Keratinocyte (primary cell): ENCODE data around the gene BMPR1B. TPM values are rescaled to one million over a fixed set of nuclear protein-coding genes. Genes with fewer than 3 reads are reported as not detected.

Experiments used
- DNase-seq: peaks from one replicate; pipeline ENCODE4 v3.0.0-alpha.2; 2011; ENCODE audit warnings: low read depth, missing footprints, low spot score
- FAIRE-seq: peaks from 2 replicates; lab custom pipeline; 2011; peaks lifted over from hg19 to GRCh38; lab: Jason Lieb, UNC
- H2AFZ ChIP-seq: 2 replicates; pipeline ENCODE4 v1.6.0; 2012; ENCODE audit warnings: low read length, control low read depth, inconsistent platforms; ENCODE audit not compliant: control insufficient read depth
- H3K27ac ChIP-seq: 2 replicates; pipeline ENCODE4 v1.5.1; 2011; ENCODE audit warnings: low read length; ENCODE audit not compliant: control insufficient read depth, insufficient read depth
- H3K27me3 ChIP-seq: 3 replicates; pipeline ENCODE4 v1.6.0; 2011; ENCODE audit warnings: low read length; ENCODE audit not compliant: control insufficient read depth, insufficient read depth; ENCODE audit errors: extremely low read depth
- H3K36me3 ChIP-seq, 2 experiments: 2 replicates in 1 of 2; 3 replicates in 1 of 2; pipeline ENCODE4 v1.5.1; 2011; ENCODE audit warnings: low read length in 2 of 2, mild to moderate bottlenecking in 1 of 2; ENCODE audit not compliant: control insufficient read depth in 2 of 2, insufficient read depth in 2 of 2; ENCODE audit errors: extremely low read depth in 1 of 2
- H3K4me1 ChIP-seq: 3 replicates; pipeline ENCODE4 v1.5.1; 2011; ENCODE audit warnings: low read length; ENCODE audit not compliant: control insufficient read depth, insufficient read depth; ENCODE audit errors: extremely low read depth
- H3K4me2 ChIP-seq: 3 replicates; pipeline ENCODE4 v1.6.0; 2011; ENCODE audit warnings: low read depth, low read length; ENCODE audit not compliant: control insufficient read depth, insufficient read depth; ENCODE audit errors: extremely low read depth
- H3K4me3 ChIP-seq, 3 experiments: fragments of 200-600 bp in 1 of 3; sonication (generic) in 1 of 3; 2 replicates in 2 of 3; 3 replicates in 1 of 3; pipeline ENCODE4 v1.5.1; 2011 to 2016; ENCODE audit warnings: low read length in 3 of 3, mild to moderate bottlenecking in 3 of 3, control low read depth in 2 of 3, inconsistent platforms in 1 of 3, low read depth in 1 of 3, mixed read lengths in 1 of 3, mixed run types in 1 of 3, moderate library complexity in 1 of 3; ENCODE audit not compliant: control insufficient read depth in 2 of 3, insufficient read depth in 2 of 3; ENCODE audit errors: extremely low read depth in 1 of 3
- H3K79me2 ChIP-seq: 2 replicates; pipeline ENCODE4 v1.6.0; 2012; ENCODE audit warnings: low read length; ENCODE audit not compliant: control insufficient read depth, insufficient read depth
- H3K9ac ChIP-seq: 3 replicates; pipeline ENCODE4 v1.6.0; 2011; ENCODE audit warnings: low read length; ENCODE audit not compliant: control insufficient read depth, insufficient read depth; ENCODE audit errors: extremely low read depth
- H3K9me1 ChIP-seq: 3 replicates; pipeline ENCODE4 v1.6.0; 2011; ENCODE audit warnings: low read length; ENCODE audit not compliant: control insufficient read depth, insufficient read depth; ENCODE audit errors: extremely low read depth
- H3K9me3 ChIP-seq: 2 replicates; pipeline ENCODE4 v1.5.1; 2012; ENCODE audit warnings: low read depth, low read length; ENCODE audit not compliant: control insufficient read depth
- H4K20me1 ChIP-seq: 3 replicates; pipeline ENCODE4 v1.6.0; 2011; ENCODE audit warnings: low read length; ENCODE audit not compliant: control insufficient read depth, insufficient read depth; ENCODE audit errors: extremely low read depth
- EZH2 ChIP-seq: IDR thresholded peaks from one replicate; pipeline ENCODE4 v1.6.1; 2012; ENCODE audit warnings: inconsistent platforms, mild to moderate bottlenecking, low read length, moderate library complexity
- dilution Hi-C: fragments of 300-500 bp; cut with MboI; formaldehyde crosslinking; loops from one replicate; pipeline ENCODE4 v1.7.0; 2020; ENCODE audit warnings: low sequenced_read_pairs; ENCODE audit not compliant: extremely low pct_ligation_motif_present
- polyA plus RNA-seq, 5 experiments: library from polyadenylated mRNA; depleted of rRNA in 3 of 5; stranded (reverse) in 3 of 5; stranded (forward) in 1 of 5; unstranded in 1 of 5; fragments of >200 nt; gene quantifications; 1 replicate in 1 of 5; 2 replicates in 3 of 5; 3 replicates in 1 of 5; pipeline versions ENCODE4 v1.2.1 to v1.2.3, GENCODE V29; 2011 to 2012; ENCODE audit warnings: missing spikeins in 2 of 5, low read depth in 1 of 5, low replicate concordance in 1 of 5
- TF ChIP-seq, protein P1 (sequence below), 3 experiments: IDR thresholded peaks in 1 of 3; conservative IDR thresholded peaks in 1 of 3; optimal IDR thresholded peaks in 1 of 3; 2 replicates in 2 of 3; 3 replicates in 1 of 3; pipeline versions ENCODE3 to v1.5.1; 2011; ENCODE audit warnings: low read length in 3 of 3, mild to moderate bottlenecking in 3 of 3, moderate library complexity in 2 of 3, control low read depth in 1 of 3, inconsistent platforms in 1 of 3; ENCODE audit not compliant: insufficient read depth in 2 of 3; ENCODE audit errors: extremely low read depth in 1 of 3

Gene BMPR1B
- polyA plus RNA-seq, 1 donor (not counting 4 experiments of a cell fraction or from before 2014, with no cell fraction given) = 0.89 TPM

DNA sequence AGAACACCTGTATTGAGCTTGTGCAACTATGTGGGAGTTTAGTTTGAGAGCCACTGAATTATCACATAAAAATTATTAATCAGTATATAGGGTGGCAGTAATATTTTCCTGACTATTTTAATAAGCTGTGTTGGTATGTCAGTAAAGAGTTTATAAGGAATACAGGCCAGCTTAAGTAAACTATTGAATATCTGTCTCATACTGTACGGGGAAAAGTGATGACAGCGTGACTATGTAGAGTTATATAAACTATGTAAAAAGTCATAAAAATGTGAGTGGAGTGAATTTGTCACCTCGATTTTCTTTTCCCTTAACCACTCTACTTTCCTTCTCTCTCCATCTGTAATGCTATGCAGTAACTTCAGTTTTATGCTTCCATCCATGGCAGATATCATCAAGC, 250.2 kb downstream of the BMPR1B start:
- no peak overlapping the region for H3K4me2 ChIP-seq
- H3K27me3 ChIP-seq = no peaks in the 10 kb centered on the region
- no peaks in the 10 kb centered on the region for H3K9me3 ChIP-seq
- H3K9me1 ChIP-seq = no peaks in the 10 kb centered on the region
- DNase-seq (no peak), FAIRE-seq (no peak)
- TF ChIP-seq EZH2 = no peak
- TF ChIP-seq, protein P1, sequence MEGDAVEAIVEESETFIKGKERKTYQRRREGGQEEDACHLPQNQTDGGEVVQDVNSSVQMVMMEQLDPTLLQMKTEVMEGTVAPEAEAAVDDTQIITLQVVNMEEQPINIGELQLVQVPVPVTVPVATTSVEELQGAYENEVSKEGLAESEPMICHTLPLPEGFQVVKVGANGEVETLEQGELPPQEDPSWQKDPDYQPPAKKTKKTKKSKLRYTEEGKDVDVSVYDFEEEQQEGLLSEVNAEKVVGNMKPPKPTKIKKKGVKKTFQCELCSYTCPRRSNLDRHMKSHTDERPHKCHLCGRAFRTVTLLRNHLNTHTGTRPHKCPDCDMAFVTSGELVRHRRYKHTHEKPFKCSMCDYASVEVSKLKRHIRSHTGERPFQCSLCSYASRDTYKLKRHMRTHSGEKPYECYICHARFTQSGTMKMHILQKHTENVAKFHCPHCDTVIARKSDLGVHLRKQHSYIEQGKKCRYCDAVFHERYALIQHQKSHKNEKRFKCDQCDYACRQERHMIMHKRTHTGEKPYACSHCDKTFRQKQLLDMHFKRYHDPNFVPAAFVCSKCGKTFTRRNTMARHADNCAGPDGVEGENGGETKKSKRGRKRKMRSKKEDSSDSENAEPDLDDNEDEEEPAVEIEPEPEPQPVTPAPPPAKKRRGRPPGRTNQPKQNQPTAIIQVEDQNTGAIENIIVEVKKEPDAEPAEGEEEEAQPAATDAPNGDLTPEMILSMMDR (optimal IDR thresholded peaks at IDR 0.05 in 1 of 3, IDR thresholded peaks at IDR 0.05 in 1 of 3, conservative IDR thresholded peaks at IDR 0.05 in 1 of 3; ENCODE audit: extremely low read depth in 1 of 3, insufficient read depth in 2 of 3, low read length in 3 of 3) = no peak
- H3K27ac ChIP-seq = no peak overlapping the region
- H3K4me3 ChIP-seq = no peak overlapping the region
- no peaks in the 10 kb centered on the region for H3K79me2 ChIP-seq
- H2AFZ ChIP-seq = no peak overlapping the region
- dilution Hi-C loops = no loop called here
- no peaks in the 10 kb centered on the region for H3K36me3 ChIP-seq
- H4K20me1 ChIP-seq = no peaks in the 10 kb centered on the region
- H3K9ac ChIP-seq = no peak overlapping the region
- H3K4me1 ChIP-seq = no peaks in the 10 kb centered on the region

DNA sequence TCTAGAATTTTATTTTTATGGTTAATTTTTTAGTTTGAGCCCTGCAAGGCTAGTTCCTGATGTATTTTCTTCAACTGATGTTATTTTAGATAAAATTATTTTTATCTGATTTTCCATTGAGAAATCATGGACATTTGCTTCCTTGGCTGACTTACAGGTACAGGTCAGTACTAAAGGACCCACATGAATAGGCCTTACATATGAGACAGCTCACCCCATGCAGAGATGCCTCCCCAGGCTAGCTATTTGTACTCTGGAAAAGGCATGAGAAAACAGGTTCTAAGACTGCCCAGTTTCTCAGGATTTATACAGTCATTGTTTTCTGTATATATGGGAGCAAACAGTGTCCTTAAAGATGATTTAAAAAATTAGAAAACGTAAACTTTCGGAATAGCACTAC, 255.5 kb downstream of the BMPR1B start:
- no peaks in the 10 kb centered on the region for H3K9me3 ChIP-seq
- no peak overlapping the region for H3K4me2 ChIP-seq
- no peak for DNase-seq
- no peaks in the 10 kb centered on the region for H3K27me3 ChIP-seq
- no peak overlapping the region for H3K27ac ChIP-seq
- no peak overlapping the region for H3K9ac ChIP-seq
- H3K79me2 ChIP-seq = no peaks in the 10 kb centered on the region
- TF ChIP-seq, protein P1 (optimal IDR thresholded peaks at IDR 0.05 in 1 of 3, IDR thresholded peaks at IDR 0.05 in 1 of 3, conservative IDR thresholded peaks at IDR 0.05 in 1 of 3; ENCODE audit: extremely low read depth in 1 of 3, insufficient read depth in 2 of 3, low read length in 3 of 3) = no peak
- no peak for TF ChIP-seq EZH2
- dilution Hi-C loops = no loop called here
- H3K9me1 ChIP-seq = no peaks in the 10 kb centered on the region
- no peak overlapping the region for H3K4me3 ChIP-seq
- no peaks in the 10 kb centered on the region for H4K20me1 ChIP-seq
- H3K36me3 ChIP-seq = no peaks in the 10 kb centered on the region
- no peak overlapping the region for H2AFZ ChIP-seq
- H3K4me1 ChIP-seq = no peaks in the 10 kb centered on the region
- no peak for FAIRE-seq
